Endometrial microvascular endothelial cells (primary cell): ENCODE measurements around the gene PRPF8. TPM values are rescaled to one million over a fixed set of nuclear protein-coding genes. Genes with fewer than 3 reads are reported as not detected.

Experiments used
- in situ Hi-C: cut with HindIII; loops from 2 replicates; pipeline ENCODE4 v1.10.0; 2017; ENCODE audit warnings: low sequenced_read_pairs, low pct_unique_long_range_greater_than_20kb; ENCODE audit errors: inconsistent ontology term
- total RNA-seq: library from RNA; depleted of rRNA; stranded (reverse); fragments of >200 nt; gene quantifications from one replicate; pipeline ENCODE4 v1.2.3, GENCODE V29; 2015; ENCODE audit errors: inconsistent ontology term

PRPF8 gene
- total RNA-seq, 1 donor from 2014 or later, result 183 TPM

- in situ Hi-C loops, result no loop called here
Observed at GRCh38 chr17:1634841-1635650, 49.6 kb downstream of the PRPF8 start.

- in situ Hi-C loops, result no loop called here
Observed at GRCh38 chr17:1630662-1631061, 54.0 kb downstream of the PRPF8 start.

- in situ Hi-C loops, result no loop called here
Observed at GRCh38 chr17:1629504-1630310, 55.0 kb downstream of the PRPF8 start.

- in situ Hi-C loops, result no loop called here
Observed at GRCh38 chr17:1628856-1629503, 55.7 kb downstream of the PRPF8 start.

- in situ Hi-C loops, result no loop called here
Observed at GRCh38 chr17:1627982-1628855, 56.4 kb downstream of the PRPF8 start, which contains the start of gene SLC43A2. TSS of gene SLC43A2 (minus strand) at chr17:1628834. CDS start at chr17:1627874, 960 bp downstream.

- in situ Hi-C loops, result no loop called here
Observed at GRCh38 chr17:1627182-1627981, 57.3 kb downstream of the PRPF8 start.

- in situ Hi-C loops, result no loop called here
Observed at GRCh38 chr17:1626333-1626732, 58.3 kb downstream of the PRPF8 start.

- in situ Hi-C loops, result no loop called here
Observed at GRCh38 chr17:1625581-1625980, 59.1 kb downstream of the PRPF8 start.

GRCh38 chr17:1625053-1625452, 59.6 kb downstream of the PRPF8 start:
- in situ Hi-C loops, result no loop called here

- in situ Hi-C loops, result no loop called here
Observed at GRCh38 chr17:1624650-1625049, 60.0 kb downstream of the PRPF8 start.

GRCh38 chr17:1623057-1623630, 61.5 kb downstream of the PRPF8 start:
- in situ Hi-C loops, result no loop called here

GRCh38 chr17:1621273-1621954, 63.3 kb downstream of the PRPF8 start:
- in situ Hi-C loops, result no loop called here

GRCh38 chr17:1620486-1620885, 64.2 kb downstream of the PRPF8 start:
- in situ Hi-C loops, result no loop called here

- in situ Hi-C loops, result no loop called here
Observed at GRCh38 chr17:1617620-1618174, 67.0 kb downstream of the PRPF8 start.

GRCh38 chr17:1616101-1616500, 68.6 kb downstream of the PRPF8 start:
- in situ Hi-C loops, result no loop called here

- in situ Hi-C loops, result no loop called here
Observed at GRCh38 chr17:1612400-1612799, 72.3 kb downstream of the PRPF8 start.

GRCh38 chr17:1611715-1612114, 73.0 kb downstream of the PRPF8 start:
- in situ Hi-C loops, result no loop called here
